Body of pancreas (tissue), 4 donors: ENCODE data around the gene CPLX1. TPM values are rescaled to one million over a fixed set of nuclear protein-coding genes. Genes with fewer than 3 reads are reported as not detected.

Source experiments
- ATAC-seq: fragments of 150-250 bp; one replicate; pipeline ENCODE4 v1.9.1; 2016
- DNase-seq, 4 donors: peaks; one replicate each; pipeline ENCODE4 v3.0.0-alpha.2; 2019
- H3K27ac ChIP-seq, 4 donors: fragments of 200-600 bp; sonication (generic); 1 replicate in 3 of 4; 2 replicates in 1 of 4; pipeline versions ENCODE4 v1.5.1 to v1.6.1; 2016 to 2019; ENCODE audit warnings: mild to moderate bottlenecking in 1 of 4, mixed read lengths in 1 of 4, moderate library complexity in 1 of 4
- H3K27me3 ChIP-seq, 2 donors: fragments of 200-600 bp; sonication (generic); one replicate each; pipeline ENCODE4 v1.6.0; 2016; ENCODE audit warnings: mild to moderate bottlenecking in 1 of 2
- H3K36me3 ChIP-seq, 2 donors: fragments of 200-600 bp; sonication (generic); replicated peaks in 1 of 2; 2 replicates each; pipeline ENCODE4 v1.5.1; 2016; ENCODE audit warnings: low read depth in 2 of 2; ENCODE audit not compliant: insufficient read depth in 1 of 2
- H3K4me1 ChIP-seq: fragments of 200-600 bp; sonication (generic); one replicate; pipeline ENCODE4 v1.6.0; 2016
- H3K4me3 ChIP-seq, 2 donors: fragments of 200-600 bp; sonication (generic); 1 replicate in 1 of 2; 2 replicates in 1 of 2; pipeline ENCODE4 v1.5.1; 2016 to 2019
- H3K9me3 ChIP-seq, 3 donors: fragments of 200-600 bp; sonication (generic); 1 replicate in 2 of 3; 2 replicates in 1 of 3; pipeline ENCODE4 v1.5.1; 2016
- CTCF ChIP-seq, 7 experiments: fragments of 450-650 bp in 4 of 7; fragments of 200-600 bp in 3 of 7; sonication (generic) in 3 of 7; IDR thresholded peaks; one replicate each; pipeline ENCODE4 v1.5.1; 2016 to 2019; ENCODE audit warnings: antibody characterized with exemption in 7 of 7
- POLR2A ChIP-seq, 3 donors: fragments of 450-650 bp; IDR thresholded peaks; one replicate each; pipeline ENCODE4 v1.6.1; 2016; ENCODE audit warnings: antibody characterized with exemption in 3 of 3, mild to moderate bottlenecking in 2 of 3
- WGBS, 2 donors: methylation state at CpG; one replicate each; pipeline ENCODE4 v1.1.5; 2017; 5-methylcytosine and 5-hydroxymethylcytosine counted together
- intact Hi-C: fragments of 100-400 bp; cut with DNase I; formaldehyde crosslinking; loops from one replicate; pipeline ENCODE4 v1.15.1; 2023
- total RNA-seq, 2 donors: library from RNA; depleted of rRNA; stranded (reverse); fragments of >200 nt; gene quantifications; one replicate each; pipeline ENCODE4 v1.1.0, GENCODE V29; 2016

Gene CPLX1
- total RNA-seq, 2 donors from 2014 or later, result 0.52 to 2.0 TPM

- WGBS, 2 donors, result 24 to 49% methylated on average over 4 of the region's 4 CpGs
- TF ChIP-seq POLR2A (IDR thresholded peaks at IDR 0.05), result no peak
- no peak for TF ChIP-seq CTCF (IDR thresholded peaks at IDR 0.05)
- peaks cover 0 to 30% of the 10 kb centered on the region in 2 donors for H3K27me3 ChIP-seq
- H3K27ac ChIP-seq, result no peak overlapping the region
- intact Hi-C loops, result no loop called here
- DNase-seq (peak in 3 of 4 donors; percentile 36 to 56 (median 40)), ATAC-seq (no peak)
- no peaks in the 10 kb centered on the region for H3K9me3 ChIP-seq
- no peaks in the 10 kb centered on the region for H3K36me3 ChIP-seq
- H3K4me1 ChIP-seq, result peaks cover 22% of the 10 kb centered on the region
- H3K4me3 ChIP-seq, result no peak overlapping the region
These were observed 28.9 kb downstream of the CPLX1 start for GRCh38 chr4:797066-797465.

- no peaks in the 10 kb centered on the region for H3K36me3 ChIP-seq
- no peak for DNase-seq
- TF ChIP-seq CTCF (IDR thresholded peaks at IDR 0.05) (no peak), POLR2A (IDR thresholded peaks at IDR 0.05) (no peak)
- H3K9me3 ChIP-seq, result no peaks in the 10 kb centered on the region
- peaks cover 25% of the 10 kb centered on the region for H3K4me1 ChIP-seq
- no peak for ATAC-seq
- no peak overlapping the region for H3K4me3 ChIP-seq
- 92 to 98% methylated on average over 17 of the region's 17 CpGs for WGBS, 2 donors
- H3K27ac ChIP-seq, result no peak overlapping the region
- intact Hi-C loops, result no loop called here
- H3K27me3 ChIP-seq, result peaks cover 0 to 39% of the 10 kb centered on the region in 2 donors
These were observed 29.7 kb downstream of the CPLX1 start for GRCh38 chr4:796206-796605.

GRCh38 chr4:795726-796119 is 30.2 kb downstream of the CPLX1 start:
- DNase-seq (no peak), ATAC-seq (no peak)
- Histone ChIP-seq H3K27me3 (peaks cover 0 to 39% of the 10 kb centered on the region in 2 donors), H3K4me3 (no peak overlapping the region), H3K36me3 (no peaks in the 10 kb centered on the region), H3K27ac (no peak overlapping the region), H3K4me1 (peaks cover 25% of the 10 kb centered on the region), H3K9me3 (no peaks in the 10 kb centered on the region)
- 29 to 53% methylated on average over 6 to 20 of the region's 20 CpGs for WGBS, 2 donors
- TF ChIP-seq POLR2A (IDR thresholded peaks at IDR 0.05), result no peak
- TF ChIP-seq CTCF (IDR thresholded peaks at IDR 0.05), result no peak
- intact Hi-C loops, result no loop called here

GRCh38 chr4:794900-795725 is 30.8 kb downstream of the CPLX1 start:
- Histone ChIP-seq H3K4me1 (peaks cover 25% of the 10 kb centered on the region), H3K27ac (no peak overlapping the region), H3K27me3 (peaks cover 0 to 39% of the 10 kb centered on the region in 2 donors), H3K9me3 (no peaks in the 10 kb centered on the region), H3K36me3 (no peaks in the 10 kb centered on the region), H3K4me3 (no peak overlapping the region)
- DNase-seq (no peak), ATAC-seq (no peak)
- no peak for TF ChIP-seq CTCF (IDR thresholded peaks at IDR 0.05)
- TF ChIP-seq POLR2A (IDR thresholded peaks at IDR 0.05), result no peak
- WGBS, 2 donors, result 3% methylated on average over 69 of the region's 71 CpGs; no CpG with 5 or more reads in 1 of the 2 donors
- intact Hi-C loops, result no loop called here
